IPS-20b (cell line): ENCODE results near the gene ZBTB20.

Source experiments
- H3K27ac ChIP-seq: one replicate; pipeline ENCODE4 v1.5.1; 2013; ENCODE audit warnings: low read length
- H3K27me3 ChIP-seq: 2 replicates; pipeline ENCODE4 v1.6.1; 2013; ENCODE audit warnings: mild to moderate bottlenecking, low read length, inconsistent platforms; ENCODE audit not compliant: insufficient read depth
- H3K36me3 ChIP-seq: 2 replicates; pipeline ENCODE4 v1.6.1; 2013; ENCODE audit warnings: low read depth, mild to moderate bottlenecking, inconsistent platforms, low read length, moderate library complexity; ENCODE audit not compliant: insufficient read depth
- H3K4me1 ChIP-seq: 2 replicates; pipeline ENCODE4 v1.6.1; 2013; ENCODE audit warnings: mild to moderate bottlenecking, control low read depth, inconsistent platforms, low read length, moderate library complexity; ENCODE audit not compliant: insufficient read depth
- H3K4me3 ChIP-seq: 2 replicates; pipeline ENCODE4 v1.5.1; 2013; ENCODE audit warnings: mild to moderate bottlenecking, low read length, inconsistent platforms
- H3K9ac ChIP-seq: 2 replicates; pipeline ENCODE4 v1.6.1; 2013; ENCODE audit warnings: low read depth, mild to moderate bottlenecking, inconsistent platforms, low read length, moderate library complexity
- H3K9me3 ChIP-seq: 2 replicates; pipeline ENCODE4 v1.6.1; 2013; ENCODE audit warnings: mild to moderate bottlenecking, low read depth, low read length, inconsistent platforms; ENCODE audit not compliant: insufficient read depth

ZBTB20 gene

GRCh38 chr3:114762144-114762543 is 384.9 kb downstream of the ZBTB20 start:
- Histone ChIP-seq H3K4me3 (no peak overlapping the region), H3K27me3 (no peaks in the 10 kb centered on the region), H3K36me3 (no peaks in the 10 kb centered on the region), H3K27ac (no peak overlapping the region), H3K9me3 (no peaks in the 10 kb centered on the region), H3K9ac (no peak overlapping the region), H3K4me1 (no peaks in the 10 kb centered on the region)

- H3K9ac ChIP-seq = no peak overlapping the region
- no peak overlapping the region for H3K27ac ChIP-seq
- no peaks in the 10 kb centered on the region for H3K4me1 ChIP-seq
- H3K27me3 ChIP-seq = no peaks in the 10 kb centered on the region
- no peaks in the 10 kb centered on the region for H3K36me3 ChIP-seq
- no peaks in the 10 kb centered on the region for H3K9me3 ChIP-seq
- no peak overlapping the region for H3K4me3 ChIP-seq
Measured at GRCh38 chr3:114760679-114761078, 386.4 kb downstream of the ZBTB20 start.

DNA sequence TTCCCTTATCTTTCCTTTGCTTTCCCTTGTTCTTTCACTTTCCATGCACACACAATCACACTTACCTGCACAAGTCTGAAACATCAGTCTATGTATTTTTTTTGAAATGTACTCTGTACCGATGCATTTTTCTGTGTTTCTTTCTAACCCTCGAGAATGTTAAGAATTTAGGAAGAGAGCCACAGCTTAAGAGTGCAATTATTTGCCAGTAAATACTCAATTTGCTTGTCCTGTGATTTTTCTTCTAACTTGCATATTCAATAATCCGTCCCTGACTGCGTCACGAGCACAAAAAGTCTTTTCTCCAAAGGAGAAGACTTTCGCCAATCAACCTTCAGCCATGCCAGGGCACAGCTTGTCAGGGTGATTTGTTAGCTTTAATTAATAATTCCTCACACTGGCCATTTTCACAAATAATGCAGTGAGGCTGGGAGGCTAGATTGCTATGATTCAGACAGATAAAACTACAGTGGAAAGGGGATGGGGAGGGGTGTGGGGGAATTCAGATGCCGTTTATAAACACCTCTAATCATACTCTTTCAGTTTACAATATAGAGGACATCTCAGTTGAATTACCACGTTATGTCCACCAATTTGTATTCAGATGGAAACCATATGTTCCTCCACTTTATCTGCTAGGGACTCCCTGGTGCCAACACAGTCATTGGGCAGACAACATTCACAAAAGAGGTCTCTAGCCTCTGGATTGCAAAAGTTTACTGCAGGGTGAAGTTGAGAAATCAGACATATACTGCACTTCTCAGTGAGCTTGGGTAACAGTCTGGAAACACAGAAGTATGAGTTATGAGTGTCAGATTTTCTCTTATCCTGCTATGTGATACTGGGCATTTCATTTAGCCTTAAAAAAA is 388.0 kb downstream of the ZBTB20 start:
- H3K9me3 ChIP-seq = no peaks in the 10 kb centered on the region
- no peaks in the 10 kb centered on the region for H3K27me3 ChIP-seq
- H3K9ac ChIP-seq = no peak overlapping the region
- H3K36me3 ChIP-seq = no peaks in the 10 kb centered on the region
- no peaks in the 10 kb centered on the region for H3K4me1 ChIP-seq
- no peak overlapping the region for H3K4me3 ChIP-seq
- H3K27ac ChIP-seq = no peak overlapping the region

GRCh38 chr3:114756506-114757279 is 390.4 kb downstream of the ZBTB20 start:
- no peak overlapping the region for H3K9ac ChIP-seq
- no peaks in the 10 kb centered on the region for H3K36me3 ChIP-seq
- H3K27me3 ChIP-seq = no peaks in the 10 kb centered on the region
- H3K9me3 ChIP-seq = no peaks in the 10 kb centered on the region
- H3K4me3 ChIP-seq = no peak overlapping the region
- H3K27ac ChIP-seq = no peak overlapping the region
- no peaks in the 10 kb centered on the region for H3K4me1 ChIP-seq

- H3K4me1 ChIP-seq = no peaks in the 10 kb centered on the region
- H3K9ac ChIP-seq = no peak overlapping the region
- H3K4me3 ChIP-seq = no peak overlapping the region
- no peaks in the 10 kb centered on the region for H3K9me3 ChIP-seq
- H3K27ac ChIP-seq = no peak overlapping the region
- H3K36me3 ChIP-seq = no peaks in the 10 kb centered on the region
- no peaks in the 10 kb centered on the region for H3K27me3 ChIP-seq
Measured at GRCh38 chr3:114746502-114746901, 400.6 kb downstream of the ZBTB20 start.

DNA sequence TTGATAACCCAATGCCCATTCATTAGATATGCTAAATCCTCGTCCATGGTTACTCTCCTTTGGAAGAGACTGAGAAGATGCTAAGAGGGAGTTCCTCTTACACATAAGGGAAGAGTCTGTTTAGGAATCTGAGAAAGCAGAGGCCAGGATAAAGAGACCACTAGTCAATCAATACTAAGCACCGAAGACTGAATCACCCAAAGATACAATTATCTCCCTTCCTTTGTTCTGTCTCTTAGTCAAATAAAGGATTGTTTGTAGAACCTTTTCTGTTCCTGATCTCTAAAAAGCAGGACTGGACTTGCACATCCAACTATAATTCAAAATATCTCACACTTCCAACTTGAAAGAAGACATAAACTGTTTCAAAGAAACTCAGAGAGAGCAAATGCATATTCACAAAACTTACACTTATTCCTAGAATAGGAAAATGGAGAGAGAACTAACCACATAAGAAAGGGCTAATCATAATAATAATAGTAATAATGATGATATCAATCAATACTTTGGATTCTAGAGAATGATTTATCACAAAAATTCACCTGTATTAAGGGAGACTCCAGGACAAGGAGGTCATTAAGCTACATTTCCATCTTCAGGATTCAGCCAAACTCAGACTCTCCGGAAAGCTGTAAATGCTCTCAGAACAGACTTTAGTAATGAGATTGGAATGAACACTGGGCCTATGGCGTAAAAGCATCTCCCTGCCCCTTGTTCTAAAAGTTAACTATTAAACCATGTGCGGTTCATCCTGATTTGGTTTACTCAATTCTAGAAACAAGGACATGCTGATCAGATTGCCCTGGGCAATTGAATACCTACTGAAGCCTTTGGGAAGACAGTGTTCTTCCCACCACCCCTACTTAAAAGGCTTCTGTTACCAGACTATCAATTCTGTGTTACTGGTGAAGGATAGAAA is 401.5 kb downstream of the ZBTB20 start:
- H3K9me3 ChIP-seq = no peaks in the 10 kb centered on the region
- H3K4me1 ChIP-seq = no peaks in the 10 kb centered on the region
- H3K27ac ChIP-seq = no peak overlapping the region
- no peaks in the 10 kb centered on the region for H3K36me3 ChIP-seq
- H3K4me3 ChIP-seq = no peak overlapping the region
- no peaks in the 10 kb centered on the region for H3K27me3 ChIP-seq
- H3K9ac ChIP-seq = no peak overlapping the region

GRCh38 chr3:114743746-114744485 is 403.2 kb downstream of the ZBTB20 start:
- Histone ChIP-seq H3K9ac (no peak overlapping the region), H3K36me3 (no peaks in the 10 kb centered on the region), H3K27ac (no peak overlapping the region), H3K4me1 (no peaks in the 10 kb centered on the region), H3K27me3 (no peaks in the 10 kb centered on the region), H3K4me3 (no peak overlapping the region), H3K9me3 (no peaks in the 10 kb centered on the region)

GRCh38 chr3:114741066-114741465 is 406.0 kb downstream of the ZBTB20 start:
- Histone ChIP-seq H3K9ac (no peak overlapping the region), H3K27ac (no peak overlapping the region), H3K4me3 (no peak overlapping the region), H3K4me1 (no peaks in the 10 kb centered on the region), H3K36me3 (no peaks in the 10 kb centered on the region), H3K27me3 (no peaks in the 10 kb centered on the region), H3K9me3 (no peaks in the 10 kb centered on the region)

DNA sequence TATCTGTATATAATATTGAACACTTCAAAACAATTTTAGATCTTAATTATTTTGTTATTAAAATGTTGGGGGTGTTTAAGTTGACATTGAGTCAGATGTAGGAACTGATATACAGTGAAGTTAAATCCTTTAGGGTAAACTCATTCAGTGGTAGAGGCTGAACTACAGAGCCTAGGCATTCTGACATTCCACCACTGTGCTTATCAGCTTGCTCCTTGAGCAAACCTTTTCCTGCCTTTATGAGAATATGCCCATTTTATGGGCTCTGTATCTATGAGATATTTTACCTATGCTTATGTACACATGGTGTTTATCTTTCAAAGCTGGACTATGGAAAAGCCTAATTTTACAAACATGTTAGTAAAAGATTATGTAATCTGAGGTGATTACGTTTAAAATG is 407.5 kb downstream of the ZBTB20 start:
- H3K4me1 ChIP-seq = no peaks in the 10 kb centered on the region
- H3K9ac ChIP-seq = no peak overlapping the region
- no peaks in the 10 kb centered on the region for H3K9me3 ChIP-seq
- no peaks in the 10 kb centered on the region for H3K36me3 ChIP-seq
- H3K27me3 ChIP-seq = no peaks in the 10 kb centered on the region
- no peak overlapping the region for H3K27ac ChIP-seq
- H3K4me3 ChIP-seq = no peak overlapping the region

DNA sequence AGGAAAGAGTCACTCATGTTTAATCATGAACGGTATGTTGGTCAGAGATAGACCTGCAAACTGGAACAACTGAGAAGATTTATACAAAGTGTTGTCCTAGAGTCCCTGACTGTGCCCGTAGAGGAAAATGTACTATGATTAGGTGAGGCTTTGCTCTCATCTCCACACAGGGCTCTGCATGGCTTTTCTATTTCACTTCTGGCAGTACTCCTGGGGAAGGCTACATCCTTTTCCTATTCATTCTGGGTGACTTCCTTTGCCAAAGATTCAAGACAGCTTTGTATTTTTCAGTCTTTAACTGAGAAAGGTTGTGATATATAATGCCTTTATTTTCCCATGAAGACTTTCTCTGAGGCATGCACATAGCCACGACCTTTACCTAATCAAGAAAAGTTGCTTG is 414.7 kb downstream of the ZBTB20 start:
- H3K27ac ChIP-seq = no peak overlapping the region
- H3K9me3 ChIP-seq = no peaks in the 10 kb centered on the region
- no peaks in the 10 kb centered on the region for H3K27me3 ChIP-seq
- no peak overlapping the region for H3K9ac ChIP-seq
- no peak overlapping the region for H3K4me3 ChIP-seq
- H3K36me3 ChIP-seq = no peaks in the 10 kb centered on the region
- H3K4me1 ChIP-seq = no peaks in the 10 kb centered on the region

GRCh38 chr3:114730397-114730796 is 416.7 kb downstream of the ZBTB20 start:
- Histone ChIP-seq H3K27me3 (no peaks in the 10 kb centered on the region), H3K27ac (no peak overlapping the region), H3K9ac (no peak overlapping the region), H3K4me1 (no peaks in the 10 kb centered on the region), H3K9me3 (no peaks in the 10 kb centered on the region), H3K4me3 (no peak overlapping the region), H3K36me3 (no peaks in the 10 kb centered on the region)
